Fibroblast of skin of right biceps (primary cell): ENCODE results near the gene NRP2.
A peak's percentile ranks its signal among the peaks of the same experiment; 100 is the strongest.

Experiments
- DNase-seq: peaks from one replicate; pipeline ENCODE4 v3.0.0-alpha.2; 2013

NRP2 gene

DNA sequence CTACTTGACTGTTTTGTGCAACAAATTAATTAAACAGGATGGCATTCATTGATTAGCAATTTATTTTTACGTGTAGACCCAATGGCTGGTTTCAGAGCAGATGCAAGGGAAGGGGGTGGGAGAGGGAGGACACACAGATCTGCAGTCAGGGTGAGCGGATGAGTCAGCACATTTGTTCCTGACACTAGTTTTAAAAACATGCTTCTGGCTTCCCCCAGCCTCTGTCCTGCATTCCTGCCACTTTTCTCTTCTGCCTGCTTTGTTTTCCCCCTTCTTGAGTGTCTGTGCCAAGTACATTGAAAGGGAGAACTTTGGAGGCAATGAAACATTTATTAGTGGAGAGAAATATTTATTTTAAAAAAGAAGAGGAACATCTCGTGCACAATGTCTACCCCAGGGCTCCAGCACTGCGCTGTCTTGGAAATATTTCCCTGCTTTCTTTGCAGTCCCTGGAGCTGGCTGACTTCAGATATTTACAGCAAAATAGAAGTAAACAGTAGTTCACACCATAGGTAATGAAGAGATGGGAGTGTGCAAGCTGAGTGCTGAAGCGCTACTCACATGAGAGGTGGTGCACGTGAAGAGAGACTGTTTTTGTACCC lies 52.2 kb downstream of the NRP2 start:
- DNase-seq, result peak; percentile 94

- DNase-seq, result no peak
These were observed 56.0 kb downstream of the NRP2 start for GRCh38 chr2:205738117-205738968.

- no peak for DNase-seq
These were observed 57.3 kb downstream of the NRP2 start for GRCh38 chr2:205739620-205740019.

DNA sequence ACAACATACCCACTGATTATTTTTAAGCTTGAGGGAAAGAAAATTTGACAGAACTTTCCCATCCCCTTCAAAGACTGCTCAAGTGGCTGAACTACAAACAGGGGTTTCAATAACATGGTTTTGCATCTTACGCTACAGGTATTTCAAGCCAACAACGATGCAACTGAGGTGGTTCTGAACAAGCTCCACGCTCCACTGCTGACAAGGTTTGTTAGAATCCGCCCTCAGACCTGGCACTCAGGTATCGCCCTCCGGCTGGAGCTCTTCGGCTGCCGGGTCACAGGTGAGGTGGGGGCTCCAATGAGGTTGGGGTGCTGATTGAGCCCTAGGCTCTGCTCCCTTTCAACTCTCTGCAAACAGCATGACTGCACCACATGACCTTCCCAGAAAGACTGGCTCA lies 58.1 kb downstream of the NRP2 start:
- DNase-seq, result no peak

DNA sequence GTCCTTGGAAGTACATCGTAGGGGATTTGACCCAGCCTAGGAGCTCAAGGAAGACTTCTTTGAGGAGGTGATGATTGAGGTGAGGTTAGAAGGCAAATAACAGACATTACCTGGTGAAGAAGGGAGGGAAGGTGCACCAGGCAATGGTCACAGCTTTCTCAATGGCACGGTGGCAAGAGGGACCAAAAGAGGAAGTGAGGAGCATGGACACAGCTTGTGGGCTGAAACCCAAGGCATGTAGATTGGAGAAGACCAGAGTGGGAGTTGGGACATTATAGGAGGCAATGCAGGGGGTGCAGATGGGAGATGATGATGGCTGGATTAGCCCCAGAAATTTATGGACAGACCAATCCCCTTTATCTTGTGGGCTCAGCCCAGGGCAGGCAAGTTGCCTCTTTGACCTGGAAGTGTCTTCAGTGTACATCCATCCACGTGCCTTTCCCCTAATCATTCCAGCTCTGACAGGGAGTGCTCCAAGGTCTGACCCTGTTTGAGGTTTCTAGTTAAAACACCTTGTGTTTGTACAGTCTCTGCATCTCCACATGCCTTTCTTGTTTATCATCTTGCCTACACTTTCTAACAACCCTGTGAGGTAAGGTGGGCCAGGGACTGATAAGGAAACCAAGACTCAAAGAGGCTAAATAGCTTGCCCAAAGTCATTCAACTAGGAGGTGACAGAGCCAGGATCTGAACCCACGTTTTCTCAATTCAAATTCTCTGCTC lies 59.1 kb downstream of the NRP2 start:
- DNase-seq, result no peak

GRCh38 chr2:205743137-205743536 lies 60.8 kb downstream of the NRP2 start:
- no peak for DNase-seq

GRCh38 chr2:205744074-205744591 lies 61.8 kb downstream of the NRP2 start:
- peak; percentile 50 for DNase-seq

- DNase-seq, result no peak
These were observed 63.5 kb downstream of the NRP2 start for GRCh38 chr2:205745661-205746419.

GRCh38 chr2:205746420-205746785 lies 64.1 kb downstream of the NRP2 start:
- no peak for DNase-seq

GRCh38 chr2:205747829-205748386 lies 65.6 kb downstream of the NRP2 start:
- DNase-seq, result no peak

- no peak for DNase-seq
These were observed 66.3 kb downstream of the NRP2 start for GRCh38 chr2:205748639-205749038.

DNA sequence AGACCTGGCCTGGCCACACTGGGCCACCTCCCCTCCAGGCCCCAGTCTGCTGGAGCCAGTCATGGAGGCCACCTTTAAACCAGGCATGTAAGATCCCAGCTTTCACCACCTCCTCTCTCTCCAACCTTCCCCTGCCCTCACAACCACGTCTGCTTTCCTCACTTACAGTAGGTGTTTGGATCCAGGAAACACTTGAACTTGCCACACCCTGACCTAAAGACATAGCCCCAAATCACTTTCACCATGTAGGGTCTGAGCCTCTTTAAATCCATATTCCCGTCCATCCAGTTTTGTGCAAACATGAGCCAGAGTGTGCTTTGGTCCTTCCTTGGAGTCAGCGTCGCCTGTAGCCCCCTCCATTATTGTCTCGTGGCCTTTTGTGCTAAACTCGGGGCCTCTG lies 66.8 kb downstream of the NRP2 start:
- DNase-seq, result no peak

DNA sequence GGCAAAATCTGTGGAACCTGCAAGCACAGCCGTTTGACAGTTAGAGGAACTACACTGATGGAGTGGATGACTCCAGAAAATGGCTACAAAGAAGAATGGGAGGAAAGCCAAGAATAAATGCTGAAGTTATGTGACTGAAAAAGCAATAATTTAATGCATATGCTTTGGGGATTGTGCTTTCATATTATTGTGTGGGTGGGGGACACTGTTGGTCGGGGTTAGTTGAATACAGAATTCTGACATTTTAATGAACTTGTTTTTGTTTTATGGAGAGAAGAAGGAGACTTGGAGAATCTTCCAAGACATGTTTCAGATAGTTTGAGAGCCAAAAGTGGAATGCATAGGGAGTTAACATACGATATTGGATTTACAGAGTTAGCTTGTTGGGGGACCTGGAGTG lies 68.5 kb downstream of the NRP2 start:
- no peak for DNase-seq

DNA sequence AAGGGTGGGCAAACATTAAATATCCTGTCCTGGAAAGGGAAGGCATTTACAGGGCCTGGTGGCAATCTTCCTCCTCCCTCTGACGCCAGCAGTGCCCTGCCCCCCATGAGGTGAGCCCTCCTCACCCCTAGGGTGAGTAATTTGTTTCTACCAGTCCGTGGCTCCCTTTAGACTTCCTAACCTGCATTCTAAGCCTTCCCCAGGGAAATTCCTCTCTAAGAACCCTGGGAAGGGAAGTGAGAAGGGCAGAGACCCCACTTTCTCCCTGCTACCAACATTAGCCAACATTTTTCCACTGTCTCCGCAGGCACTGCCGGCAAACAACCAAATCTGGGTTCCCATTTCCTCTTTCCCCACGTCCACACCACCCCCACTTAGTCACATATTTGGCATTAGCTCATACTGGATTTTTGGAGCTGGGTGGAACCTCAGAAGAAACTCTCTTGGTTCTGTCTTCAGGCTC lies 69.3 kb downstream of the NRP2 start:
- DNase-seq, result no peak

DNA sequence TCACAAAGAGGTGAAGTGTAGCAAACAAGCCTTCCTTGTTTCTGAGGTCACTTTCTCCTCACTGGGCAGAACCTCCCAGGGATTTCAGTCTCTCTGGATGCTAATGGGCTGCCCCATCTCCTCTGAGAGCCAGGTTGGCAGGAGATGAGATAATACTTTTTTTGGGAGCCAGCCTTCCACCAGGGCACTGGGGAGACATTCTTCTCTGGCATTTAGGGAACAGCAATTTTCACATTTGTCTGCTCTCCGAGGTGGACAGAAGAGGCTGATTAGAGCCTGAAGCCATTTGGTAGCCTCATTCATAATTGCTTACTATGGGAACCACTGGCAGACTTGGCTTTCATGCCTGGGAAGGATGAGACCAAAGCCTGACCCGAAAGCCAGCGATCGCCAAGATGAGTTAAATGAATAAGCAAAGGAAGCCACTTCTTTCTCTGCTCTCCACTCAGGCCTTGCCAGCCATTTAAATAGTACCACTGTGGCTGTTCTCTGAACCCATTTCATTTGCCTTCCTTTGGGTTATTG lies 70.1 kb downstream of the NRP2 start:
- DNase-seq, result no peak

- DNase-seq, result no peak
These were observed 70.6 kb downstream of the NRP2 start for GRCh38 chr2:205752924-205753323.

DNA sequence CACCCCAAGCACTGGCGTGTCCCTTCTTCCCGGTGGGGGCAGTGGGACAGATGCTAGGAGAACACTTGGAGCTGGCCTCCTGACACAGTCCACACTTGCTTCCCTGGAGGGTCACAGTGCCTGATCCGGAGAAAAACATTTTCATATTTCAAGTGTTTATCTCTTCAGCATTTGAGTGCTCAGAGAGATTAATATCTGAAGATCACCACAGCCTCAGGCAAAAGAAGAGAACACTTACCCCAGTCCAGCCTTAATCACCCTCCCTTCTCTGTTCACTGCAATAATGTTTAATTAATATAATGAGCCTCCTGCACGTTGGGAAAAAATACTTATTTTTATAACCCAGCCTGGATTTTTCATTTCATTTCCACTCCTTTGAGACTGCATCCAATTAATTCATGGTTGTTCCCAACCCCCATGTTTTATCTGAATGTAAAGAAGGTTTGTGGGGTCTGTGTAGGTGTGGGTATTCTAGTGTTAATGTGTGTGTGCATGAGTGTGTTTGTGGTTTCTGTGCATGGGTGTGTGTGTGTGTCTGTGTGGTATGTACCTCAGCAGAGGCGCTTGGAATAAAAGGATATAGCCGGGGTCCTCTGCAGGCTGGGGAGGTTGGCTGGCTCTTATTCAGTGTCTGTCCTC lies 72.1 kb downstream of the NRP2 start:
- DNase-seq, result no peak

DNA sequence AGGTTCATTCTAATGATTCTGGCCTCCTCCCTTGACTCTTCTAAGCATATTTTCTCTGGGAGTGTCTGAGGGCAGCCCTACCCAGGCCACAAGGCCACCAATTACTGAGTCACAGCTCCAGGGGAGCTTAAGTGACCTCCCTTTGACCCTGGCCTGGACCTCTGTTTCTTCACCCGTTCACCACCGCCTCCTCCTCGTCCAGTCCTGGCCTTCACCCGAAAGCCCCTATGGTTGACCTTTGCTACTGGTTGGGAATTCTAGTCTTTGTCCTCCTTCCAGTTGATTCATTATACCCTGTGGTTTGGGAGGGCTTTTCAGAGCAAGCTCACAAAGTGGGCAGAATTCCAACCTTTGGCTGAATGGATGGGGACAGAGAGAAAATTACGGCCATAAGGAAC lies 72.6 kb downstream of the NRP2 start:
- DNase-seq, result peak; percentile 63

DNA sequence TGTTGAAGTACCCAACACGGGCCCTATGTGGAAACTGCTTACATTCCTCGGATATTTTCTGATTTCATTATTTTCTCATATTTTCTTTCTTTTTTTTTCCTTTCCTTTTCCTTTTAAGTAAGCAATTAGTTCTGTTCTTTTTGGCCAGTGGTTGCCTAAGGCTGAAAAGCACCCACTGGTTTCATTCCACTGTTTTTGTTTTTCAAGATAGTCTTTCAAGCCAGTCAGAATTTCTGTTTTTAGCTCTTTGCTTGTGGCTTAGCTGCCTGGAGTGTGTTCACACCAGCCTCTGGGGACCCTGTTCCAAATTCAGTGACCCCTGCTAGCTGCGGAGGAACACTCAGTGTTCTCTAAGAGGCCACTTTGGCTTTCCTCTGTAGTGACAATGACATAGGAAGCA lies 73.6 kb downstream of the NRP2 start:
- no peak for DNase-seq

GRCh38 chr2:205757271-205757670 lies 75.0 kb downstream of the NRP2 start:
- DNase-seq, result no peak

DNA sequence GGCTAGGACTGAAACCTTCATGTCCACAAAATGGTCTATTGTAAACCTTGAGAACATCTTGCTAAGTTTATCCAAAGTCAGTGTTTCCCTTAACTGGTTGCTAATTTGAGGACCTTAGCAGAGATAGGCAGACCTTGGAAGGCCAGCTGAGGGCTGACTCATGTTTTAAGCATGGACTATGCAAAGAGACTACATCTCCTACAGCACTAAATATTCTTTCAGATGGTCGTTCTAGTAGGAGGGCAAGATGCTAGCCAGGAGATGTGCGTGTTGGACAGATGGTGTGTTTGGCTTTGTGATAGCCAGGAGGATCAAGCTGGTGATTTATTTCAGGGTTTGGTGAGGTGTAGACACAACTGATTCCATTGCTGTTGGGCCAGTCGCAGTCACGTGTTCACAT lies 75.8 kb downstream of the NRP2 start:
- DNase-seq, result peak; percentile 82

GRCh38 chr2:205758500-205758899 lies 76.2 kb downstream of the NRP2 start:
- no peak for DNase-seq
